PC-9 (cell line): ENCODE data around the gene ARPP21. TPM values are rescaled to one million over a fixed set of nuclear protein-coding genes. Genes with fewer than 3 reads are reported as not detected.

ENCODE experiments used
- BruUV-seq: library from RNA; stranded (reverse); fragments of 400-500 nt; replicated peaks from 2 replicates; lab custom pipeline; 2021; lab: Mats Ljungman, UMichigan
- CTCF ChIA-PET: fragments of 300-600 bp; sonication (Branson Sonifier 250); formaldehyde crosslinking; loops from one replicate; lab custom pipeline; 2022; ENCODE audit warnings: antibody characterized with exemption; lab: Charles Lee
- POLR2A ChIA-PET: fragments of 300-600 bp; sonication (Branson Sonifier 250); formaldehyde crosslinking; loops from one replicate; lab custom pipeline; 2022; ENCODE audit warnings: antibody characterized with exemption; ENCODE audit not compliant: unreplicated experiment; lab: Charles Lee
- DNase-seq, 2 experiments: peaks; one replicate each; pipeline versions ENCODE4 v3.0.0 to v3.0.0-alpha.2; 2015 to 2022; ENCODE audit warnings: mixed read lengths in 1 of 2
- H2AFZ ChIP-seq: fragments of 200-600 bp; sonication (generic); 2 replicates; pipeline ENCODE4 v1.8.1; 2017; ENCODE audit warnings: antibody characterized with exemption
- H3F3A ChIP-seq: fragments of 200-600 bp; sonication (generic); 2 replicates; pipeline ENCODE4 v1.8.1; 2017; ENCODE audit warnings: antibody characterized with exemption, mild to moderate bottlenecking, low read depth; ENCODE audit not compliant: insufficient read depth
- H3K27ac ChIP-seq: fragments of 200-600 bp; sonication (generic); 2 replicates; pipeline ENCODE4 v1.6.1; 2016; ENCODE audit warnings: mixed run types
- H3K27me3 ChIP-seq: fragments of 200-600 bp; sonication (generic); 2 replicates; pipeline ENCODE4 v1.6.1; 2016; ENCODE audit warnings: low read depth, mixed run types; ENCODE audit not compliant: insufficient read depth
- H3K36me3 ChIP-seq: fragments of 200-600 bp; sonication (generic); 2 replicates; pipeline ENCODE4 v1.6.1; 2016; ENCODE audit warnings: low read depth, mixed run types
- H3K4me1 ChIP-seq: fragments of 200-600 bp; sonication (generic); replicated peaks from 2 replicates; pipeline ENCODE4 v1.6.1; 2016; ENCODE audit warnings: mixed run types; ENCODE audit not compliant: insufficient read depth
- H3K4me2 ChIP-seq: fragments of 200-600 bp; sonication (generic); 2 replicates; pipeline ENCODE4 v1.6.1; 2017; ENCODE audit warnings: mixed run types
- H3K4me3 ChIP-seq: fragments of 200-600 bp; sonication (generic); 2 replicates; pipeline ENCODE4 v1.6.1; 2016; ENCODE audit warnings: mixed run types
- H3K79me2 ChIP-seq: fragments of 200-600 bp; sonication (generic); 2 replicates; pipeline ENCODE4 v1.6.1; 2017; ENCODE audit warnings: low read depth, mixed run types
- H3K9me2 ChIP-seq: fragments of 200-600 bp; sonication (generic); 2 replicates; pipeline ENCODE4 v1.8.1; 2017; ENCODE audit warnings: mild to moderate bottlenecking; ENCODE audit not compliant: insufficient read depth
- H3K9me3 ChIP-seq: fragments of 200-600 bp; sonication (generic); 2 replicates; pipeline ENCODE4 v1.8.1; 2016; ENCODE audit warnings: low read depth; ENCODE audit not compliant: insufficient read depth
- H4K20me1 ChIP-seq: fragments of 200-600 bp; sonication (generic); 2 replicates; pipeline ENCODE4 v1.8.1; 2017; ENCODE audit not compliant: insufficient read depth
- EZH2 ChIP-seq: fragments of 200-600 bp; sonication (generic); IDR thresholded peaks from 2 replicates; pipeline ENCODE4 v1.8.0; 2017; ENCODE audit warnings: antibody characterized with exemption, low read depth
- intact Hi-C: fragments of 100-400 bp; cut with micrococcal nuclease; formaldehyde crosslinking; loops from one replicate; pipeline ENCODE4 v1.10.0; 2022; ENCODE audit not compliant: unreplicated experiment
- total RNA-seq: library from RNA; stranded (reverse); gene quantifications from 2 replicates; pipeline ENCODE4 v1.2.3, GENCODE V29; 2021
- TF ChIP-seq, protein P1 (sequence below): fragments of 200-600 bp; sonication (generic); conservative IDR thresholded peaks from 2 replicates; pipeline ENCODE4 v1.6.1; 2017; ENCODE audit warnings: mixed run types, antibody characterized with exemption, mild to moderate bottlenecking, moderate library complexity

The ARPP21 gene
- total RNA-seq, 1 experiment from 2014 or later = not detected

DNA sequence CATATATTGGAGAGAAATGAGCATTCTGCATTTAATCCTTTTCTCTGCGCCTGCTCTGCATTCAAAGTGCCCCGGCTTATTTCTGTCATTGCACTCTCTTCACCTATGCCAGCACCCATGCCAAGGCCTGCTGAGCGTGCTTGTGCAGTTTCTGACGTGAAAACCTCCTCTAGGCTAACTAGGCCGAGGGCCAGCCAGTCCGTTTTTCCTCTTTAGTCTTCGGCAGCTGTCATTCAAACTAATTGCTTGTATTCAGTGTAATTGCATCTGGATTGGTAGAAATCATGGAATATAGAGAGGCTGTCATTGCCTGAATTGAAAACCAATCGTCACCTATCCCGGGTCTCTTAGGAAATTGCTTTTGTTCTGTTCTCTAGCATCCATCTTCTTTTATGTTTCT, 94.0 kb downstream of the ARPP21 start:
- Histone ChIP-seq H3K79me2 (no peaks in the 10 kb centered on the region), H3K9me2 (no peaks in the 10 kb centered on the region), H3K4me2 (no peak overlapping the region), H3K4me1 (no peaks in the 10 kb centered on the region), H2AFZ (no peak overlapping the region), H3K36me3 (no peaks in the 10 kb centered on the region), H3K9me3 (no peaks in the 10 kb centered on the region), H3K27ac (no peak overlapping the region), H3F3A (no peaks in the 10 kb centered on the region), H4K20me1 (no peaks in the 10 kb centered on the region), H3K27me3 (peaks cover 11% of the 10 kb centered on the region), H3K4me3 (no peak overlapping the region)
- CTCF ChIA-PET = no interaction called here
- intact Hi-C loops = no loop called here
- DNase-seq = no peak
- TF ChIP-seq EZH2 = no peak
- no TSS peak for BruUV-seq
- POLR2A ChIA-PET = no interaction called here

DNA sequence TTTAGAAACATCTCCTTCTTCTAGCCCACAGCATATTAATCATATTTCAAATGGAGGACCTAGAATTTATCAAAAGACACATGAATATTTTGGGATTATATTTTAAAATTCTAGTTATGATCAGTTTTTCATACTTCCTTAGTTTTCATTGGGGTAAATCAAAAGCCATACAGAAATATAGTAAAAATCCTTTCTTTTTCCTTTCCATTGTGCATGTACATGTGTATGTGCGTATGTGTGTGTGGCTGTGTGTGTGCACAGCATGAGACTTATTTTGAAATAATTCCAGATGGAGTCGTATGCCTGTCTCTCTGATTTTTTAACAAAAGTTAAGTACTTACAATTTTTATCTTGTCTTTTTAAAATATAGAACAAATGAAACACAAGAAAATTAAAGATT, 94.5 kb downstream of the ARPP21 start:
- BruUV-seq = no TSS peak
- POLR2A ChIA-PET = no interaction called here

DNA sequence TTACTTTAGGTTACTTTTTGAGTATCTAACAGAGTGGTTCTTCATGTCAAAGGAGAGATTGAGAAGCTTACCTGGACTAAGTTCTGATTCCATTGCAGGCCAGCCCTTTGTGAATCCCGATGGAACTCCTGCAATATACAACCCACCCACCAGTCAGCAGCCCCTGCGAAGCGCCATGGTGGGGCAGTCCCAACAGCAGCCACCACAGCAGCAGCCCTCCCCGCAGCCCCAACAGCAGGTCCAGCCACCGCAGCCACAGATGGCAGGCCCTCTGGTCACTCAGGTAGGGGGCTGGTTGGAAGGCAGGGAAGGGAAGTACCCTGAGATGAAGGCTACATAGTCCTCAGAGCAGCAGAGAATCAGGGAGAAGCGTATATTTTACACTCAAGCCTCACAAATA, 97.8 kb downstream of the ARPP21 start:
- ChIA-PET POLR2A (no interaction called here), CTCF (no interaction called here)
- Histone ChIP-seq H3K27ac (no peak overlapping the region), H3K4me2 (no peak overlapping the region), H3F3A (no peaks in the 10 kb centered on the region), H3K27me3 (peaks cover 16% of the 10 kb centered on the region; the same call in 1 of the 2 replicates), H3K9me2 (no peaks in the 10 kb centered on the region), H3K9me3 (no peaks in the 10 kb centered on the region), H3K4me1 (no peaks in the 10 kb centered on the region), H2AFZ (no peak overlapping the region), H3K4me3 (no peak overlapping the region), H4K20me1 (no peaks in the 10 kb centered on the region), H3K36me3 (no peaks in the 10 kb centered on the region), H3K79me2 (no peaks in the 10 kb centered on the region)
- no TSS peak for BruUV-seq
- TF ChIP-seq EZH2 = no peak
- DNase-seq = no peak
- intact Hi-C loops = no loop called here

More for the DNA sequence above, 94.5 kb downstream of the ARPP21 start:
- Histone ChIP-seq H3K27me3 (peaks cover 16% of the 10 kb centered on the region), H3K4me2 (no peak overlapping the region), H3K79me2 (no peaks in the 10 kb centered on the region), H3K36me3 (no peaks in the 10 kb centered on the region), H3K4me3 (no peak overlapping the region), H3F3A (no peaks in the 10 kb centered on the region), H4K20me1 (no peaks in the 10 kb centered on the region), H2AFZ (no peak overlapping the region), H3K27ac (no peak overlapping the region), H3K4me1 (no peaks in the 10 kb centered on the region), H3K9me2 (no peaks in the 10 kb centered on the region), H3K9me3 (no peaks in the 10 kb centered on the region)
- CTCF ChIA-PET = no interaction called here
- intact Hi-C loops = no loop called here
- DNase-seq = no peak
- TF ChIP-seq, protein P1, sequence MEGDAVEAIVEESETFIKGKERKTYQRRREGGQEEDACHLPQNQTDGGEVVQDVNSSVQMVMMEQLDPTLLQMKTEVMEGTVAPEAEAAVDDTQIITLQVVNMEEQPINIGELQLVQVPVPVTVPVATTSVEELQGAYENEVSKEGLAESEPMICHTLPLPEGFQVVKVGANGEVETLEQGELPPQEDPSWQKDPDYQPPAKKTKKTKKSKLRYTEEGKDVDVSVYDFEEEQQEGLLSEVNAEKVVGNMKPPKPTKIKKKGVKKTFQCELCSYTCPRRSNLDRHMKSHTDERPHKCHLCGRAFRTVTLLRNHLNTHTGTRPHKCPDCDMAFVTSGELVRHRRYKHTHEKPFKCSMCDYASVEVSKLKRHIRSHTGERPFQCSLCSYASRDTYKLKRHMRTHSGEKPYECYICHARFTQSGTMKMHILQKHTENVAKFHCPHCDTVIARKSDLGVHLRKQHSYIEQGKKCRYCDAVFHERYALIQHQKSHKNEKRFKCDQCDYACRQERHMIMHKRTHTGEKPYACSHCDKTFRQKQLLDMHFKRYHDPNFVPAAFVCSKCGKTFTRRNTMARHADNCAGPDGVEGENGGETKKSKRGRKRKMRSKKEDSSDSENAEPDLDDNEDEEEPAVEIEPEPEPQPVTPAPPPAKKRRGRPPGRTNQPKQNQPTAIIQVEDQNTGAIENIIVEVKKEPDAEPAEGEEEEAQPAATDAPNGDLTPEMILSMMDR = no peak
- no peak for TF ChIP-seq EZH2

DNA sequence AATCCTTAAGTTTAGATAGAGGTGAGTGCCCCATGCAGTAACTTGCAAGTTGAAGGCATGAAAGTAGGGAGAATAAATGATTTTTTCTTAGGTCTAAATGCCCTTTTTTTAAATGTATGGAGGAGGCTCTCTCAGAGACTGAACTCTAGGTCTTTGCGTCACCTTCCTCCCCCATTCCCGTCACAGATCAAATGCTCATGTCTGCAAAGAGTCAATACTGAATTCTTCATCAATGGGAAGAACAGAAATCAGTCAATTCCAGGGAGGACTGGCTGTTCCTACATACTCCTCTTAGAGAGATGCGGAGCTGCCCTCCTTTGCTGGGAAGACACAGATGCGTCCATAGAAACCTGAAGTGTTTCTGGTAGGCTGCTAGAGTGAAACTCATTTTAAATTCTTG, 98.2 kb downstream of the ARPP21 start:
- Histone ChIP-seq H3K4me1 (no peaks in the 10 kb centered on the region), H4K20me1 (no peaks in the 10 kb centered on the region), H3K9me3 (no peaks in the 10 kb centered on the region), H3K27me3 (peaks cover 16% of the 10 kb centered on the region; the same call in 1 of the 2 replicates), H3F3A (no peaks in the 10 kb centered on the region), H2AFZ (no peak overlapping the region), H3K27ac (no peak overlapping the region), H3K4me3 (no peak overlapping the region), H3K36me3 (no peaks in the 10 kb centered on the region), H3K4me2 (no peak overlapping the region), H3K79me2 (no peaks in the 10 kb centered on the region), H3K9me2 (no peaks in the 10 kb centered on the region)
- no TSS peak for BruUV-seq
- intact Hi-C loops = no loop called here
- TF ChIP-seq, protein P1 = no peak
- TF ChIP-seq EZH2 = no peak
- POLR2A ChIA-PET = no interaction called here
- DNase-seq = no peak
- CTCF ChIA-PET = no interaction called here
